HG02884 (cell line): Measurements from ENCODE around the gene PCDHB8.
"Not testable (repeated sequence)": the region's sequence is repeated elsewhere in the genome, so short reads cannot be mapped to it uniquely, and the experiment has no call there.

Source experiments
- ATAC-seq: cut with Tn5 transposase; IDR thresholded peaks from one replicate; pipeline ENCODE4 v1.9.1; 2021; ENCODE audit warnings: mild to moderate bottlenecking, moderate library complexity; ENCODE audit not compliant: unreplicated experiment

Gene PCDHB8

DNA sequence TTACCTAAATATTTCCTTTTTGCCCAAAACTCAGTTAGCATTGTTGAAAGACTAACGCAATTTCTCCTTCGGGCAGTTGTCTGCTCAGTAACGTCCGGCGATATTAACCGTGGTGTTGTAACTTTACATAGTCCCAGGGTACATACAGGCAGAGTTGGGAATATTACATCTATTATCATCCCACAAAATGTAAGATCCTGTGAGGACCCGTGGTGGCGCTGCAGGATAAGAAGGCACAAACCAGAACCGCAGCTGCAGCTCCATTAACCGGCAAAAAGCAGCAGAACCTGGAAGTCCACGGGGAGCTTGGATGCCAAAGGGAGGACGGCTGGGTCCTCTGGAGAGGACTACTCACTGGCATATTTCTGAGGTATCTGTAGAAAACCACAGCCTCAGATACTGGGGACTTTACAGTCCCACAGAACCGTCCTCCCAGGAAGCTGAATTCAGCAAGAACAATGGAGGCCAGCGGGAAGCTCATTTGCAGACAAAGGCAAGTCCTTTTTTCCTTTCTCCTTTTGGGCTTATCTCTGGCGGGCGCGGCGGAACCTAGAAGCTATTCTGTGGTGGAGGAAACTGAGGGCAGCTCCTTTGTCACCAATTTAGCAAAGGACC is at the start of gene PCDHB8:
Gene PCDHB8 (plus strand): TSS at position 214 of the 615 bp plus-strand sequence. CDS start 245 bp downstream, at position 459.
- not testable (repeated sequence) for ATAC-seq

DNA sequence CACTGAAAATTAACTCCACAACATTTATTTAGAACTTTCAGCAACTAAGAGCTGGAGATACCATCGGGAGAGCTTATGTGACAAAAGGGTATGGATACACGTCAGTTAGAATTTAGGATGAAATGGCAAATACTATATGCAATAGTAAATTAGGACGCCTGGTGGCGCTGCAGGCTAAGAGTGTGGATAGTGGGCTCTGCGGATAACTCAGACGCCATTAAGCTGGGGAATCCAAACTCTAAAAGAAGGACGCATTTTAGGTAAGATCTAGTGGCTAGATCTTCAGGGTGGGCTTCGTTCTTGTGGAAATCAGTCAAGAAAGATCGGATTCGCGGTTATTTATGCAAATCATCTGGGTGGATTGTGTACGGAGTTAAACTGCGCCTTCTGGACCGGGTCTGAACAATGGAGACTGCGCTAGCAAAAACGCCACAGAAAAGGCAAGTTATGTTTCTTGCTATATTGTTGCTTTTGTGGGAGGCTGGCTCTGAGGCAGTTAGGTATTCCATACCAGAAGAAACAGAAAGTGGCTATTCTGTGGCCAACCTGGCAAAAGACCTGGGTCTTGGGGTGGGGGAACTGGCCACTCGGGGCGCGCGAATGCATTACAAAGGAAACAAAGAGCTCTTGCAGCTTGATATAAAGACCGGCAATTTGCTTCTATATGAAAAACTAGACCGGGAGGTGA is 42.4 kb upstream of the PCDHB8 start, which contains the start of gene PCDHB5:
Gene PCDHB5 (plus strand): TSS at position 177 of the 688 bp plus-strand sequence. CDS start 229 bp downstream, at position 406.
- ATAC-seq, result no peak

DNA sequence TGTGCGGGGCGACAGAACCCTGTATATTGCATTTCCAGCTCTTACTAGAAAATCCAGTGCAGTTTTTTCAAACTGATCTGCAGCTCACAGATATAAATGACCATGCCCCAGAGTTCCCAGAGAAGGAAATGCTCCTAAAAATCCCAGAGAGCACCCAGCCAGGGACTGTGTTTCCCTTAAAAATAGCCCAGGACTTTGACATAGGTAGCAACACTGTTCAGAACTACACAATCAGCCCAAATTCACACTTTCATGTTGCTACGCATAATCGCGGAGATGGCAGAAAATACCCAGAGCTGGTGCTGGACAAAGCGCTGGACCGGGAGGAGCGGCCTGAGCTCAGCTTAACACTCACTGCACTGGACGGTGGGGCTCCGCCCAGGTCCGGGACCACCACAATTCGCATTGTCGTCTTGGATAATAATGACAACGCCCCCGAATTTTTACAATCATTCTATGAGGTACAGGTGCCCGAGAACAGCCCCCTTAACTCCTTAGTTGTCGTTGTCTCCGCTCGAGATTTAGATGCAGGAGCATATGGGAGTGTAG is 41.8 kb upstream of the PCDHB8 start:
- no peak for ATAC-seq

DNA sequence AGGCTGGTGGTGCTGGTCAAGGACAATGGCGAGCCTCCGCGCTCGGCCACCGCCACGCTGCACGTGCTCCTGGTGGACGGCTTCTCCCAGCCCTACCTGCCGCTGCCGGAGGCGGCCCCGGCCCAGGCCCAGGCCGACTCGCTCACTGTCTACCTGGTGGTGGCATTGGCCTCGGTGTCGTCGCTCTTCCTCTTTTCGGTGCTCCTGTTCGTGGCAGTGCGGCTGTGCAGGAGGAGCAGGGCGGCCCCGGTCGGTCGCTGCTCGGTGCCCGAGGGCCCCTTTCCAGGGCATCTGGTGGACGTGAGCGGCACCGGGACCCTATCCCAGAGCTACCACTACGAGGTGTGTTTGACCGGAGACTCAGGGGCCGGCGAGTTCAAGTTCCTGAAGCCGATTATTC is 40.2 kb upstream of the PCDHB8 start:
- not testable (repeated sequence) for ATAC-seq

DNA sequence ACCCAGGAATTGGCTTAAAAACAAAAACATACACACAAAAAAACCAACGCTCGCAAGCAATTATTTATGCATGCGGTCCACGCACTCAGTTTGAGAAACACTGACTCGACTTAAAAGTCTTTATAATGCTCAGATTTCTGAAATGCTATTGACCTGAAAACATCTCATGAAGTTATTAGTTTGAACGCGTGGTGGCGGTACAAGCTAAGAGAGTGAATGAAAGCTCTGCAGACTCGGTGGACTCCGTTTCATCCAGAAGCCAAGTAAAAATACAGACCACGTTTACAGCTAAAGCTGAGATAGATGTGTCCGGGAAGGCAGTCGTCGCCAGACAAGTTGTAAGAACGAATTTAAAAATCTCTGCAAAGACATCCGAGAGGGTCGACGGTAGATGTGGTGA is 27.8 kb upstream of the PCDHB8 start, which contains the start of gene PCDHB6:
Gene PCDHB6 (plus strand): TSS at position 246 of the 400 bp plus-strand sequence. CDS start 201 bp downstream, outside the sequence.
- no peak for ATAC-seq

DNA sequence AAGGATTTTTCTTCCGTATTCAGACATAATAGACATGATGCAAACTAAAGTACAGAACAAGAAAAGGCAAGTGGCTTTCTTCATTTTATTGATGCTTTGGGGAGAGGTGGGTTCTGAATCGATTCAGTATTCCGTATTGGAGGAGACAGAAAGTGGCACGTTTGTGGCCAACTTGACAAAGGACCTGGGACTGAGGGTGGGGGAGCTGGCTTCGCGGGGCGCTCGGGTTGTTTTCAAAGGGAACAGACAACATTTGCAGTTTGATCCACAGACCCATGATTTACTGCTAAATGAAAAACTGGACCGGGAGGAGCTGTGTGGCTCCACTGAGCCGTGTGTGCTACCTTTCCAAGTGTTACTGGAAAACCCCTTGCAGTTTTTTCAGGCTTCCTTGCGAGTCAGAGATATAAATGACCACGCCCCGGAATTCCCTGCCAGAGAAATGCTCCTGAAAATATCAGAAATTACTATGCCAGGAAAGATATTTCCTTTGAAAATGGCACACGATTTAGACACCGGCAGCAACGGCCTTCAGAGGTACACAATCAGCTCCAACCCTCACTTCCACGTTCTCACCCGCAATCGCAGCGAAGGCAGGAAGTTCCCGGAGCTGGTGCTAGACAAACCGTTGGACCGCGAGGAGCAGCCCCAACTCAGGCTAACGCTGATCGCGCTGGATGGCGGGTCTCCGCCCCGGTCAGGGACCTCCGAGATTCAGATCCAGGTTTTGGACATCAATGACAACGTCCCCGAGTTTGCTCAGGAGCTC is 27.2 kb upstream of the PCDHB8 start:
- ATAC-seq, result no peak

DNA sequence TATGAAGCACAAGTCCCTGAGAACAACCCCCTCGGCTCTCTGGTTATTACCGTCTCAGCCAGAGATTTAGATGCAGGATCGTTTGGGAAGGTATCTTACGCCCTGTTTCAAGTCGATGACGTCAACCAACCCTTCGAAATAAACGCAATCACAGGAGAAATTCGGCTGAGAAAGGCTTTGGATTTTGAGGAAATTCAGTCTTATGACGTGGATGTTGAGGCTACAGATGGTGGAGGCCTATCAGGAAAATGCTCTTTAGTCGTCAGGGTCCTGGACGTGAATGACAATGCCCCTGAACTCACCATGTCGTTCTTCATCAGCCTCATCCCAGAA is 26.6 kb upstream of the PCDHB8 start:
- ATAC-seq, result no peak

DNA sequence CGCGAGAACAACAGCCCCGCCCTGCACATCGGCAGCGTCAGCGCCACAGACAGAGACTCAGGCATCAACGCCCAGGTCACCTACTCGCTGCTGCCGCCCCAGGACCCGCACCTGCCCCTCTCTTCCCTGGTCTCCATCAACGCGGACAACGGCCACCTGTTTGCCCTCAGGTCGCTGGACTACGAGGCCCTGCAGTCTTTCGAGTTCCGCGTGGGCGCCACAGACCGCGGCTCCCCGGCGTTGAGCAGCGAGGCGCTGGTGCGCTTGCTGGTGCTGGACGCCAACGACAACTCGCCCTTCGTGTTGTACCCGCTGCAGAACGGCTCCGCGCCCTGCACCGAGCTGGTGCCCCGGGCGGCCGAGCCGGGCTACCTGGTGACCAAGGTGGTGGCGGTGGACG is 26.0 kb upstream of the PCDHB8 start:
- not testable (repeated sequence) for ATAC-seq

DNA sequence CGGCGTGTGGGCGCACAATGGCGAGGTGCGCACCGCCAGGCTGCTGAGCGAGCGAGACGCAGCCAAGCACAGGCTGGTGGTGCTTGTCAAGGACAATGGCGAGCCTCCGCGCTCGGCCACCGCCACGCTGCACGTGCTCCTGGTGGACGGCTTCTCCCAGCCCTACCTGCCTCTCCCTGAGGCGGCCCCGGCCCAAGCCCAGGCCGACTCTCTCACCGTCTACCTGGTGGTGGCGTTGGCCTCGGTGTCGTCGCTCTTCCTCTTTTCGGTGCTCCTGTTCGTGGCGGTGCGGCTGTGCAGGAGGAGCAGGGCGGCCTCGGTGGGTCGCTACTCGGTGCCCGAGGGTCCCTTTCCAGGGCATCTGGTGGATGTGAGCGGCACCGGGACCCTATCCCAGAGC is 25.5 kb upstream of the PCDHB8 start:
- ATAC-seq, result not testable (repeated sequence)

DNA sequence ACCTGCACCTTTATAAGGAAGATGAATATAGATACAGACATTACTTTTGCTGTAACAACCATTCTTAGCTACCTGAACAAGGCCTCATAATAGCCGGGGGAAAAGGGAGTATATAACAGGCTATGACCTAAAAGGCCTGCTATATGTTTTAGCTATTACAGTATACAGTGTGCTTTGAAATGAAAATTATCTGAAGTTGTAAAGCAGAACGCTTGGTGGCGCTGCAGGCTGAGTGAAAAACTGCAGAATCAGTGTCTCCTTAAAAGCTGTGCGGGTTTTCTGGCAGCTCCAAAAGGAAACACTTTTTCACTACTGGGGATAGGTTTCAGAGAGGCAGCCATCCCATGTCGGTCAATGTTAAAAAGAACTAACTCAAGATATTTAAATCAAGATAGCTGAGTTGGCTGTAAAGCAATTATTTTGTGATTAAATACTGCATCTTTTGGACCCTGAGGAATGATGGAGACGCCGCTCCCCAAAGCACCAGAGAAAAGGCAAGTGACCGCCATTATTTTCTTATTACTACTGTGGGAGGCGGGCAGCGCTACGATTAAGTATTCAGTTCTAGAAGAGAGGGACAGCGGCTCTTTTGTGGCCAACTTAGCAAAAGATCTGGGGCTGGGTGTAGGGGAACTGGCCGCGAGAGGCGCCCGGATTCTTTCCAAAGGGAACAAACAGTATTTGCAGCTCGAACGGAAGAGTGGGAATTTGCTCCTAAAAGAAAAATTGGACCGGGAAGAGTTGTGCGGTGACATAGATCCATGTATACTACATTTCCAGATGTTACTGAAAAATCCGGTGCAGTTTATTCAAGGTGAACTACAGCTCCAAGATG is 21.8 kb upstream of the PCDHB8 start:
- ATAC-seq, result no peak

DNA sequence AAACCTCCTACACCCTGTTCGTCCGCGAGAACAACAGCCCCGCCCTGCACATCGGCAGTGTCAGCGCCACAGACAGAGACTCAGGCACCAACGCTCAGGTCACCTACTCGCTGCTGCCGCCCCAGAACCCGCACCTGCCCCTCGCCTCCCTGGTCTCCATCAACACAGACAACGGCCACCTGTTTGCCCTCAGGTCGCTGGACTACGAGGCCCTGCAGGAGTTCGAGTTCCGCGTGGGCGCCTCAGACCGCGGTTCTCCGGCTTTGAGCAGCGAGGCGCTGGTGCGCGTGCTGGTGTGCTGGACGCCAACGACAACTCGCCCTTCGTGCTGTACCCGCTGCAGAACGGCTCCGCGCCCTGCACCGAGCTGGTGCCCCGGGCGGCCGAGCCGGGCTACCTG is 20.2 kb upstream of the PCDHB8 start:
- not testable (repeated sequence) for ATAC-seq

DNA sequence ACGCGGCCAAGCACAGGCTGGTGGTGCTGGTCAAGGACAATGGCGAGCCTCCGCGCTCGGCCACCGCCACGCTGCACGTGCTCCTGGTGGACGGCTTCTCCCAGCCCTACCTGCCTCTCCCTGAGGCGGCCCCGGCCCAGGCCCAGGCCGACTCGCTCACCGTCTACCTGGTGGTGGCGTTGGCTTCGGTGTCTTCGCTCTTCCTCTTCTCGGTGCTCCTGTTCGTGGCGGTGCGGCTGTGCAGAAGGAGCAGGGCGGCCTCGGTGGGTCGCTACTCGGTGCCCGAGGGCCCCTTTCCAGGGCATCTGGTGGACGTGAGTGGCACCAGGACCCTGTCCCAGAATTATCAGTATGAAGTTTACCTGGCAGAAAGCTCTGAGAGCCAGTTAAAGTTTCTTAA is 19.7 kb upstream of the PCDHB8 start:
- ATAC-seq, result not testable (repeated sequence)

DNA sequence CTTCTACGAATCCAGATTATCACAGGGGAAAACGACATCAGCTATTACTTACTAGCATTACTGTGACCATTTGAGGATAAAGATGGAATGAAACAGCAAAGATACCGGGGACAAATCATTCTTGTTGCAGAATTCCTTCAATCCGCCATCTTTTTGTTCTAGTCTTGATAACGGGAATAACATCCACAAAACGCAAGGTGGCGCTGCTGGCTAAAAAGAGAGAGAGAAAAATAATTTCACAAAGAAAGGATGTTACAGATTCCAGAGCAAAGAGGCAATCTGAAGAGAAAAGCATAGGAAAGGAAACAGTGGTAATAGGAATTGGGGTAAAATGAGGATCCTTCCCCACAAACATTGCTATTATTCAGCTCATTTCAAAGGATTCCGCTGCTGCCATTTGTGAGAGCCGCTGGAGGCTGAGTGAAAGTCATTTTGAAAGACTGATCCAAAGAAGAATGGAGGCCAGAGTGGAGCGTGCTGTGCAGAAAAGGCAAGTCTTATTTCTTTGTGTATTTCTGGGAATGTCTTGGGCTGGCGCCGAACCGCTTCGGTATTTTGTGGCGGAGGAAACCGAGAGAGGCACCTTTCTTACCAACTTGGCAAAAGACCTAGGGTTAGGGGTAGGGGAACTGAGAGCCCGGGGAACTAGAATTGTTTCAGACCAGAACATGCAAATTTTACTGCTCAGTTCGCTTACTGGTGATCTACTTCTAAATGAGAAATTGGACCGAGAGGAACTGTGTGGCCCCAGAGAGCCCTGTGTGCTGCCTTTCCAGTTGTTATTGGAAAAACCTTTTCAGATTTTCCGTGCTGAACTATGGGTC is 5.0 kb upstream of the PCDHB8 start, which contains the start of gene PCDHB7:
Gene PCDHB7 (plus strand): TSS at position 264 of the 824 bp plus-strand sequence. CDS start 192 bp downstream, at position 456.
- no peak for ATAC-seq

DNA sequence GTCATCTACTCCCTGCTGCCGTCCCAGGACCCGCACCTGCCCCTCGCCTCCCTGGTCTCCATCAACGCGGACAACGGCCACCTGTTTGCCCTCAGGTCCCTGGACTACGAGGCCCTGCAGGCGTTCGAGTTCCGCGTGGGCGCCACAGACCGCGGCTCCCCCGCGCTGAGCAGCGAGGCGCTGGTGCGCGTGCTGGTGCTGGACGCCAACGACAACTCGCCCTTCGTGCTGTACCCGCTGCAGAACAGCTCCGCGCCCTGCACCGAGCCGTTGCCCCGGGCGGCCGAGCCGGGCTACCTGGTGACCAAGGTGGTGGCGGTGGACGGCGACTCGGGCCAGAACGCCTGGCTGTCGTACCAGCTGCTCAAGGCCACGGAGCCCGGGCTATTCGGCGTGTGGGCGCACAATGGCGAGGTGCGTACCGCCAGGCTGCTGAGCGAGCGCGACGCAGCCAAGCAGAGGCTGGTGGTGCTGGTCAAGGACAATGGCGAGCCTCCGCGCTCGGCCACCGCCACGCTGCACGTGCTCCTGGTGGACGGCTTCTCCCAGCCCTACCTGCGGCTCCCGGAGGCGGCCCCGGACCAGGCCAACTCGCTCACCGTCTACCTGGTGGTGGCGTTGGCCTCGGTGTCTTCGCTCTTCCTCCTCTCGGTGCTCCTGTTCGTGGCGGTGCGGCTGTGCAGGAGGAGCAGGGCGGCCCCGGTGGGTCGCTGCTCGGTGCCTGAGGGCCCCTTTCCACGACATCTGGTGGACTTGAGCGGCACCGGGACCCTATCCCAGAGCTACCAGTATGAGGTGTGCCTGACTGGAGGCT is 3.1 kb upstream of the PCDHB8 start:
- not testable (repeated sequence) for ATAC-seq

DNA sequence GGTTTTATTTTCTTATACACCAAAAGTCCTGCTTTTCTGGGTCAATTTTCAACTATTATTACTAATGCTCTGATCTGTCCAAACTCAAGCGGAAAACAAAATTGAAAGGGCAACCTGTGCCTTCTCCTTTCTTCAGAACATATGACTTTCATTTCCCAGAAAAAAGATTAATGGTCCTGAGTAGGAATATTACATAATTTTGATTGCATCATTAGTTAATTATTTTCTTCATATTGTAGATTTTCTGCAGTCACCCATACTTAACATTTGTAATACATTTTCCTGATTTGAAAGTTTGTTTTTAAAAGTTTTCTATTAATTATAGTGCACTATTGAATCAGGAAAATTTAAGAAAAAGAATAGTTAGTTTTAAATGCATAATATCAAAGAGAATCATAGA is 1.7 kb upstream of the PCDHB8 start:
- no peak for ATAC-seq

DNA sequence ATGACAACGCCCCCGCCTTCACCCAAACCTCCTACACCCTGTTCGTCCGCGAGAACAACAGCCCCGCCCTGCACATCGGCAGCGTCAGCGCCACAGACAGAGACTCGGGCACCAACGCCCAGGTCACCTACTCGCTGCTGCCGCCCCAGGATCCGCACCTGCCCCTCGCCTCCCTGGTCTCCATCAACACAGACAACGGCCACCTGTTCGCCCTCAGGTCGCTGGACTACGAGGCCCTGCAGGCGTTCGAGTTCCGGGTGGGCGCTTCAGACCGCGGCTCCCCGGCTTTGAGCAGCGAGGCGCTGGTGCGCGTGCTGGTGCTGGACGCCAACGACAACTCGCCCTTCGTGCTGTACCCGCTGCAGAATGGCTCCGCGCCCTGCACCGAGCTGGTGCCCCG is 1.8 kb downstream of the PCDHB8 start:
- ATAC-seq, result not testable (repeated sequence)

DNA sequence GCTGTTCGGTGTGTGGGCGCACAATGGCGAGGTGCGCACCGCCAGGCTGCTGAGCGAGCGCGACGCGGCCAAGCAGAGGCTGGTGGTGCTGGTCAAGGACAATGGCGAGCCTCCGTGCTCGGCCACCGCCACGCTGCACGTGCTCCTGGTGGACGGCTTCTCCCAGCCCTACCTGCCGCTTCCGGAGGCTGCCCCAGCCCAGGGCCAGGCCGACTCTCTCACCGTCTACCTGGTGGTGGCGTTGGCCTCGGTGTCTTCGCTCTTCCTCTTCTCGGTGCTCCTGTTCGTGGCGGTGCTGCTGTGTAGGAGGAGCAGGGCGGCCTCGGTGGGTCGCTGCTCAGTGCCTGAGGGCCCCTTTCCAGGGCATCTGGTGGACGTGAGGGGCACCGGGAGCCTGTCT is 2.3 kb downstream of the PCDHB8 start:
- not testable (repeated sequence) for ATAC-seq

DNA sequence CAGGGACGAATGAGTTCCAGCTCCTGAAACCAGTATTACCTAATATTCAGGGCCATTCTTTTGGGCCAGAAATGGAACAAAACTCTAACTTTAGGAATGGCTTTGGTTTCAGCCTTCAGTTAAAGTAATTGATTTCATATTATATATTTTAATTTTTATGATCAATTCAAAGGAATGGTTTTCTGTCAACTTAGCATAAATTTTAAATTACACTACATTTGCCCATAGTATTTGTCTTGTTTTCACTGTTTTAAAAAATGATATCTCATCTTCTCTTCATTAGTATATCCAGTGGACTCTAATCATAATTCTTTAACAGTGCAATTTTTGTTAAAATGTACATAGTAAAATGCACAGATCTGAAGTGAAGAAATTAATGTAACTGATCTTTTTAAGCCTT is 2.7 kb downstream of the PCDHB8 start:
- no peak for ATAC-seq

DNA sequence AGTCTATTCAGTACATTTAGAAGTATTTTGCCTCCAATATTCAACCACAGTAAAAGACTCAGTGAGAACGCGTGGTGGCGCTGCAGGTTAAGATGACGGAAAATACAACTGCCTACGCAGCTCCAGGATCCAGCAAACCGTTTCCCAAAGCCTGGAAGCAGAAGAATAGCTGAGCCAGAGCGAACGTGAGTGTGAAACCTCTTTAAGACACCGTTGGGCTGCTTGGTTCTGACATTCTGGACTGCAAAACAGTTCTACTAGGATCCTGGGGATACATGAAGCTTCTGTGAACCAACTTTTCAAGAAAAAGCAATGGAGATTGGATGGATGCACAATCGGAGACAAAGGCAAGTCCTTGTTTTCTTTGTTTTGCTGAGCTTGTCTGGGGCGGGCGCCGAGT is 4.7 kb downstream of the PCDHB8 start, which contains the start of gene PCDHB16:
Gene PCDHB16 (plus strand): TSS at position 140 of the 400 bp plus-strand sequence. CDS start 173 bp downstream, at position 313.
- ATAC-seq, result no peak
